GM23338 (cell line): ENCODE measurements around the gene SLC35F1. TPM values are rescaled to one million over a fixed set of nuclear protein-coding genes. Genes with fewer than 3 reads are reported as not detected.

Source experiments
- ATAC-seq: fragments of 200-7000 bp; cut with Tn5 transposase; 3 replicates; pipeline ENCODE4 v1.9.1; 2020
- DNase-seq: peaks from one replicate; pipeline ENCODE4 v3.0.0-alpha.2; 2015; ENCODE audit warnings: low spot score
- H2AFZ ChIP-seq: fragments of 200-600 bp; sonication (generic); 2 replicates; pipeline ENCODE4 v1.8.0; 2016; ENCODE audit warnings: antibody characterized with exemption, mild to moderate bottlenecking, moderate library complexity
- H3F3A ChIP-seq: fragments of 200-600 bp; sonication (generic); replicated peaks from 2 replicates; pipeline ENCODE4 v1.8.0; 2017; ENCODE audit warnings: antibody characterized with exemption, mixed run types, low read depth
- H3K27ac ChIP-seq: fragments of 200-600 bp; sonication (generic); 2 replicates; pipeline ENCODE4 v1.6.1; 2016; ENCODE audit warnings: low read depth
- H3K27me3 ChIP-seq: fragments of 200-600 bp; sonication (generic); 2 replicates; pipeline ENCODE4 v1.8.0; 2016; ENCODE audit warnings: mild to moderate bottlenecking, mixed run types, moderate library complexity; ENCODE audit not compliant: insufficient read depth
- H3K36me3 ChIP-seq: fragments of 200-600 bp; sonication (generic); 2 replicates; pipeline ENCODE4 v1.8.0; 2016; ENCODE audit warnings: mild to moderate bottlenecking; ENCODE audit not compliant: insufficient read depth
- H3K4me1 ChIP-seq: fragments of 200-600 bp; sonication (generic); 2 replicates; pipeline ENCODE4 v1.8.0; 2016; ENCODE audit warnings: mild to moderate bottlenecking, moderate library complexity; ENCODE audit not compliant: insufficient read depth
- H3K4me2 ChIP-seq: fragments of 200-600 bp; sonication (generic); 2 replicates; pipeline ENCODE4 v1.7.1; 2017; ENCODE audit warnings: mixed run types
- H3K4me3 ChIP-seq: fragments of 200-600 bp; sonication (generic); 2 replicates; pipeline ENCODE4 v1.6.1; 2016; ENCODE audit warnings: mixed run types
- H3K79me2 ChIP-seq: fragments of 200-600 bp; sonication (generic); replicated peaks from 2 replicates; pipeline ENCODE4 v1.8.0; 2017; ENCODE audit warnings: mild to moderate bottlenecking; ENCODE audit not compliant: insufficient read depth
- H3K9me2 ChIP-seq: fragments of 200-600 bp; sonication (generic); 2 replicates; pipeline ENCODE4 v1.8.0; 2017; ENCODE audit not compliant: insufficient read depth
- H4K20me1 ChIP-seq: fragments of 200-600 bp; sonication (generic); replicated peaks from 2 replicates; pipeline ENCODE4 v1.8.0; 2017; ENCODE audit warnings: mild to moderate bottlenecking; ENCODE audit not compliant: insufficient read depth
- H3K27ac Mint-ChIP-seq: 2 replicates; pipeline ENCODE4 v1.8.0; 2020; ENCODE audit warnings: inconsistent platforms, mild to moderate bottlenecking, moderate library complexity, mixed read lengths
- H3K27me3 Mint-ChIP-seq: 3 replicates; pipeline ENCODE4 v1.8.0; 2022; ENCODE audit warnings: low read depth, mild to moderate bottlenecking, moderate library complexity, mixed read lengths, inconsistent platforms; ENCODE audit not compliant: insufficient read depth, poor library complexity
- H3K36me3 Mint-ChIP-seq: 3 replicates; pipeline ENCODE4 v1.8.0; 2021; ENCODE audit warnings: low read depth, mild to moderate bottlenecking, inconsistent platforms, moderate library complexity, mixed read lengths
- H3K4me1 Mint-ChIP-seq: 3 replicates; pipeline ENCODE4 v1.8.0; 2020; ENCODE audit warnings: mild to moderate bottlenecking, inconsistent platforms, mixed read lengths
- H3K4me3 Mint-ChIP-seq: 3 replicates; pipeline ENCODE4 v1.8.0; 2021; ENCODE audit warnings: moderate library complexity, mild to moderate bottlenecking, inconsistent platforms, mixed read lengths
- H3K9me3 Mint-ChIP-seq: 3 replicates; pipeline ENCODE4 v1.8.0; 2020; ENCODE audit warnings: moderate library complexity, mild to moderate bottlenecking, inconsistent platforms, mixed read lengths
- CREB1 ChIP-seq: fragments of 250-450 bp; sonication (Bioruptor Pico); IDR thresholded peaks from 2 replicates; pipeline ENCODE4 v1.5.0; 2020; ENCODE audit warnings: low read depth, mild to moderate bottlenecking, moderate library complexity
- EZH2 ChIP-seq: fragments of 200-600 bp; sonication (generic); IDR thresholded peaks from one replicate; pipeline ENCODE4 v1.8.0; 2017; ENCODE audit warnings: antibody characterized with exemption, mild to moderate bottlenecking, low read depth; ENCODE audit not compliant: unreplicated experiment
- EZH2phosphoT487 ChIP-seq: fragments of 200-600 bp; sonication (generic); IDR thresholded peaks from one replicate; pipeline ENCODE4 v1.8.1; 2018; ENCODE audit warnings: antibody characterized with exemption; ENCODE audit not compliant: unreplicated experiment
- JUNB ChIP-seq: IDR thresholded peaks from one replicate; pipeline ENCODE4 v1.6.1; 2016; ENCODE audit warnings: antibody characterized with exemption; ENCODE audit not compliant: unreplicated experiment
- NANOG ChIP-seq: IDR thresholded peaks from 2 replicates; pipeline ENCODE4 v1.6.1; 2016; ENCODE audit warnings: antibody characterized with exemption, borderline replicate concordance
- POLR2AphosphoS5 ChIP-seq: IDR thresholded peaks from 2 replicates; pipeline ENCODE4 v1.6.1; 2016; ENCODE audit warnings: antibody characterized with exemption, low read depth
- STAT1 ChIP-seq: IDR thresholded peaks from one replicate; pipeline ENCODE4 v1.6.1; 2016; ENCODE audit warnings: antibody characterized with exemption; ENCODE audit not compliant: unreplicated experiment
- ZNF114 ChIP-seq: fragments of 250-450 bp; sonication (Bioruptor Pico); IDR thresholded peaks from 2 replicates; pipeline ENCODE4 v1.5.0; 2020; ENCODE audit warnings: mild to moderate bottlenecking, moderate library complexity
- ZNF331 ChIP-seq: fragments of 250-450 bp; sonication (Bioruptor Pico); IDR thresholded peaks from 2 replicates; pipeline ENCODE4 v1.5.0; 2020; ENCODE audit warnings: low read depth, mild to moderate bottlenecking, moderate library complexity
- polyA plus RNA-seq: library from polyadenylated mRNA; unstranded; fragments of >200 nt; fragmentation: Nextera tagmentation; extraction: Ambion mirVana; gene quantifications from 2 replicates; pipeline ENCODE4 v1.2.1, GENCODE V29; 2016
- total RNA-seq: library from RNA; depleted of rRNA; stranded (reverse); fragments of >200 nt; shearing (Covaris generic); gene quantifications from 2 replicates; pipeline ENCODE4 v1.2.3, GENCODE V29; 2014
- TF ChIP-seq, protein P1 (sequence below), 2 experiments: fragments of 200-600 bp in 1 of 2; sonication (generic) in 1 of 2; conservative IDR thresholded peaks; 2 replicates each; pipeline versions ENCODE4 v1.5.1 to v1.6.1; 2016 to 2017; ENCODE audit warnings: antibody characterized with exemption in 2 of 2, low read depth in 2 of 2, mild to moderate bottlenecking in 2 of 2, moderate library complexity in 1 of 2
- TF ChIP-seq, protein P2 (sequence below): fragments of 250-450 bp; sonication (Bioruptor Pico); IDR thresholded peaks from 2 replicates; pipeline ENCODE4 v1.5.0; 2020; ENCODE audit warnings: mild to moderate bottlenecking, moderate library complexity
- TF ChIP-seq, protein P3 (sequence below): IDR thresholded peaks from 2 replicates; pipeline ENCODE4 v1.6.1; 2016; ENCODE audit warnings: antibody characterized with exemption
- TF ChIP-seq, protein P4 (sequence below): IDR thresholded peaks from one replicate; pipeline ENCODE4 v1.6.1; 2018; ENCODE audit warnings: antibody characterized with exemption; ENCODE audit not compliant: unreplicated experiment

Gene SLC35F1
- total and polyA plus RNA-seq, 2 experiments from 2014 or later, result 3.0 to 10.3 TPM

DNA sequence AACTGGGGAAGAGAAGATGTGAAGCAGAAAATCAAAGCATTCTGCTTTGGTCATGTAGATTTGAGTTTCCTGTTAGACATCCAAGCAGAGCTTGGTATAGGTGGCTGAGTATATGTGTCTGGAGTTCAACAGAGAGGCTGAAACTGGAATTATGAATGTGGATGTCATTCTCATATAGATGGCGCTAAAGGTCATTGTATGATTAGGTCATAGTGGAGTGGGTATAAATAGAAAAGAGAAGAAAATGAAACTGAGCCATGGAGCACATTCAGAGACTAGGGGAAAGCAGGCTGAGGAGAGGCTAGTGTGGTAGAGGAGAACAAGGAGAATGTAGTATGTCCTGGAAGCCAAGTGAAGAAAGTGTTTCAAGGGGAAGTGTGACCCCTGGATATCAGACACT is 345.4 kb downstream of the SLC35F1 start (continued):
- TF ChIP-seq, protein P1, sequence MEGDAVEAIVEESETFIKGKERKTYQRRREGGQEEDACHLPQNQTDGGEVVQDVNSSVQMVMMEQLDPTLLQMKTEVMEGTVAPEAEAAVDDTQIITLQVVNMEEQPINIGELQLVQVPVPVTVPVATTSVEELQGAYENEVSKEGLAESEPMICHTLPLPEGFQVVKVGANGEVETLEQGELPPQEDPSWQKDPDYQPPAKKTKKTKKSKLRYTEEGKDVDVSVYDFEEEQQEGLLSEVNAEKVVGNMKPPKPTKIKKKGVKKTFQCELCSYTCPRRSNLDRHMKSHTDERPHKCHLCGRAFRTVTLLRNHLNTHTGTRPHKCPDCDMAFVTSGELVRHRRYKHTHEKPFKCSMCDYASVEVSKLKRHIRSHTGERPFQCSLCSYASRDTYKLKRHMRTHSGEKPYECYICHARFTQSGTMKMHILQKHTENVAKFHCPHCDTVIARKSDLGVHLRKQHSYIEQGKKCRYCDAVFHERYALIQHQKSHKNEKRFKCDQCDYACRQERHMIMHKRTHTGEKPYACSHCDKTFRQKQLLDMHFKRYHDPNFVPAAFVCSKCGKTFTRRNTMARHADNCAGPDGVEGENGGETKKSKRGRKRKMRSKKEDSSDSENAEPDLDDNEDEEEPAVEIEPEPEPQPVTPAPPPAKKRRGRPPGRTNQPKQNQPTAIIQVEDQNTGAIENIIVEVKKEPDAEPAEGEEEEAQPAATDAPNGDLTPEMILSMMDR (conservative IDR thresholded peaks at IDR 0.05; ENCODE audit: low read depth in 2 of 2), result no peak; a peak in 1 of 4 replicates

DNA sequence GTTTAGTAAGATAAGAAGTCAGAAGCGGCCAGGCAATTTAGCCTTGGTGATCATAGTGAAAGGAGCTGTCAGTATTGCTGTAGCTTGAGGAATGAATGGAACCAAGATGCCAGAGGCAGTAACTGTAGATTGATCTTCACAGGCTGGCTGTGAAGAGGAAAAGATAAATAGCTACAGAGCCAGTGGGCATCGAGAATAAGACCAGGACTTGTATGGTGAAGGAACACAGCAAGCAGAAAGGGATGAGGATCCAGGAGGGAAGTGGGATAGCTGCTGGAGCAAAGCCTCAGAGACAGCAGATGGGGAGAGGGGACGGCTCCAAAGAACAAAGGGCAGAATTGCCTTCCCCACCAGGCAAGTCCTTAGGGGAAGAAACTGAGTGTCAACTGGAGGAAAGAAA is 346.7 kb downstream of the SLC35F1 start:
- Histone ChIP-seq H3F3A (no peaks in the 10 kb centered on the region), H4K20me1 (no peaks in the 10 kb centered on the region), H2AFZ (no peak overlapping the region), H3K27me3 (no peaks in the 10 kb centered on the region), H3K36me3 (no peaks in the 10 kb centered on the region), H3K27ac (no peak overlapping the region), H3K4me1 (no peaks in the 10 kb centered on the region), H3K4me2 (no peak overlapping the region), H3K9me2 (no peaks in the 10 kb centered on the region), H3K79me2 (no peaks in the 10 kb centered on the region), H3K4me3 (no peak overlapping the region)
- Mint-ChIP-seq H3K4me3 (no peak overlapping the region), H3K4me1 (peaks cover 6% of the 10 kb centered on the region), H3K9me3 (no peaks in the 10 kb centered on the region), H3K27ac (no peak overlapping the region), H3K36me3 (no peaks in the 10 kb centered on the region), H3K27me3 (peaks cover 2% of the 10 kb centered on the region)
- DNase-seq, result no peak
- ATAC-seq, result no peak
- no peak for TF ChIP-seq EZH2
- TF ChIP-seq CREB1 (CRISPR knock-in tag), result no peak
- TF ChIP-seq ZNF114 (CRISPR knock-in tag), result no peak
- TF ChIP-seq STAT1, result no peak
- no peak for TF ChIP-seq NANOG
- TF ChIP-seq, protein P2, sequence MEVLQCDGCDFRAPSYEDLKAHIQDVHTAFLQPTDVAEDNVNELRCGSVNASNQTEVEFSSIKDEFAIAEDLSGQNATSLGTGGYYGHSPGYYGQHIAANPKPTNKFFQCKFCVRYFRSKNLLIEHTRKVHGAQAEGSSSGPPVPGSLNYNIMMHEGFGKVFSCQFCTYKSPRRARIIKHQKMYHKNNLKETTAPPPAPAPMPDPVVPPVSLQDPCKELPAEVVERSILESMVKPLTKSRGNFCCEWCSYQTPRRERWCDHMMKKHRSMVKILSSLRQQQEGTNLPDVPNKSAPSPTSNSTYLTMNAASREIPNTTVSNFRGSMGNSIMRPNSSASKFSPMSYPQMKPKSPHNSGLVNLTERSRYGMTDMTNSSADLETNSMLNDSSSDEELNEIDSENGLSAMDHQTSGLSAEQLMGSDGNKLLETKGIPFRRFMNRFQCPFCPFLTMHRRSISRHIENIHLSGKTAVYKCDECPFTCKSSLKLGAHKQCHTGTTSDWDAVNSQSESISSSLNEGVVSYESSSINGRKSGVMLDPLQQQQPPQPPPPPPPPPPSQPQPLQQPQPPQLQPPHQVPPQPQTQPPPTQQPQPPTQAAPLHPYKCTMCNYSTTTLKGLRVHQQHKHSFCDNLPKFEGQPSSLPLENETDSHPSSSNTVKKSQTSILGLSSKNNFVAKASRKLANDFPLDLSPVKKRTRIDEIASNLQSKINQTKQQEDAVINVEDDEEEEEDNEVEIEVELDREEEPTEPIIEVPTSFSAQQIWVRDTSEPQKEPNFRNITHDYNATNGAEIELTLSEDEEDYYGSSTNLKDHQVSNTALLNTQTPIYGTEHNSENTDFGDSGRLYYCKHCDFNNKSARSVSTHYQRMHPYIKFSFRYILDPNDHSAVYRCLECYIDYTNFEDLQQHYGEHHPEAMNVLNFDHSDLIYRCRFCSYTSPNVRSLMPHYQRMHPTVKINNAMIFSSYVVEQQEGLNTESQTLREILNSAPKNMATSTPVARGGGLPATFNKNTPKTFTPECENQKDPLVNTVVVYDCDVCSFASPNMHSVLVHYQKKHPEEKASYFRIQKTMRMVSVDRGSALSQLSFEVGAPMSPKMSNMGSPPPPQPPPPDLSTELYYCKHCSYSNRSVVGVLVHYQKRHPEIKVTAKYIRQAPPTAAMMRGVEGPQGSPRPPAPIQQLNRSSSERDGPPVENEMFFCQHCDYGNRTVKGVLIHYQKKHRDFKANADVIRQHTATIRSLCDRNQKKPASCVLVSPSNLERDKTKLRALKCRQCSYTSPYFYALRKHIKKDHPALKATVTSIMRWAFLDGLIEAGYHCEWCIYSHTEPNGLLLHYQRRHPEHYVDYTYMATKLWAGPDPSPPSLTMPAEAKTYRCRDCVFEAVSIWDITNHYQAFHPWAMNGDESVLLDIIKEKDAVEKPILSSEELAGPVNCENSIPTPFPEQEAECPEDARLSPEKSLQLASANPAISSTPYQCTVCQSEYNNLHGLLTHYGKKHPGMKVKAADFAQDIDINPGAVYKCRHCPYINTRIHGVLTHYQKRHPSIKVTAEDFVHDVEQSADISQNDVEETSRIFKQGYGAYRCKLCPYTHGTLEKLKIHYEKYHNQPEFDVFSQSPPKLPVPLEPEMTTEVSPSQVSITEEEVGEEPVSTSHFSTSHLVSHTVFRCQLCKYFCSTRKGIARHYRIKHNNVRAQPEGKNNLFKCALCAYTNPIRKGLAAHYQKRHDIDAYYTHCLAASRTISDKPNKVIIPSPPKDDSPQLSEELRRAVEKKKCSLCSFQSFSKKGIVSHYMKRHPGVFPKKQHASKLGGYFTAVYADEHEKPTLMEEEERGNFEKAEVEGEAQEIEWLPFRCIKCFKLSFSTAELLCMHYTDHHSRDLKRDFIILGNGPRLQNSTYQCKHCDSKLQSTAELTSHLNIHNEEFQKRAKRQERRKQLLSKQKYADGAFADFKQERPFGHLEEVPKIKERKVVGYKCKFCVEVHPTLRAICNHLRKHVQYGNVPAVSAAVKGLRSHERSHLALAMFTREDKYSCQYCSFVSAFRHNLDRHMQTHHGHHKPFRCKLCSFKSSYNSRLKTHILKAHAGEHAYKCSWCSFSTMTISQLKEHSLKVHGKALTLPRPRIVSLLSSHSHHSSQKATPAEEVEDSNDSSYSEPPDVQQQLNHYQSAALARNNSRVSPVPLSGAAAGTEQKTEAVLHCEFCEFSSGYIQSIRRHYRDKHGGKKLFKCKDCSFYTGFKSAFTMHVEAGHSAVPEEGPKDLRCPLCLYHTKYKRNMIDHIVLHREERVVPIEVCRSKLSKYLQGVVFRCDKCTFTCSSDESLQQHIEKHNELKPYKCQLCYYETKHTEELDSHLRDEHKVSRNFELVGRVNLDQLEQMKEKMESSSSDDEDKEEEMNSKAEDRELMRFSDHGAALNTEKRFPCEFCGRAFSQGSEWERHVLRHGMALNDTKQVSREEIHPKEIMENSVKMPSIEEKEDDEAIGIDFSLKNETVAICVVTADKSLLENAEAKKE (CRISPR knock-in tag), result no peak
- TF ChIP-seq POLR2AphosphoS5, result no peak
- no peak for TF ChIP-seq JUNB
- no peak for TF ChIP-seq ZNF331 (CRISPR knock-in tag)
- no peak for TF ChIP-seq EZH2phosphoT487
- TF ChIP-seq, protein P3, sequence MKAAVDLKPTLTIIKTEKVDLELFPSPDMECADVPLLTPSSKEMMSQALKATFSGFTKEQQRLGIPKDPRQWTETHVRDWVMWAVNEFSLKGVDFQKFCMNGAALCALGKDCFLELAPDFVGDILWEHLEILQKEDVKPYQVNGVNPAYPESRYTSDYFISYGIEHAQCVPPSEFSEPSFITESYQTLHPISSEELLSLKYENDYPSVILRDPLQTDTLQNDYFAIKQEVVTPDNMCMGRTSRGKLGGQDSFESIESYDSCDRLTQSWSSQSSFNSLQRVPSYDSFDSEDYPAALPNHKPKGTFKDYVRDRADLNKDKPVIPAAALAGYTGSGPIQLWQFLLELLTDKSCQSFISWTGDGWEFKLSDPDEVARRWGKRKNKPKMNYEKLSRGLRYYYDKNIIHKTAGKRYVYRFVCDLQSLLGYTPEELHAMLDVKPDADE, result no peak
- TF ChIP-seq, protein P4, sequence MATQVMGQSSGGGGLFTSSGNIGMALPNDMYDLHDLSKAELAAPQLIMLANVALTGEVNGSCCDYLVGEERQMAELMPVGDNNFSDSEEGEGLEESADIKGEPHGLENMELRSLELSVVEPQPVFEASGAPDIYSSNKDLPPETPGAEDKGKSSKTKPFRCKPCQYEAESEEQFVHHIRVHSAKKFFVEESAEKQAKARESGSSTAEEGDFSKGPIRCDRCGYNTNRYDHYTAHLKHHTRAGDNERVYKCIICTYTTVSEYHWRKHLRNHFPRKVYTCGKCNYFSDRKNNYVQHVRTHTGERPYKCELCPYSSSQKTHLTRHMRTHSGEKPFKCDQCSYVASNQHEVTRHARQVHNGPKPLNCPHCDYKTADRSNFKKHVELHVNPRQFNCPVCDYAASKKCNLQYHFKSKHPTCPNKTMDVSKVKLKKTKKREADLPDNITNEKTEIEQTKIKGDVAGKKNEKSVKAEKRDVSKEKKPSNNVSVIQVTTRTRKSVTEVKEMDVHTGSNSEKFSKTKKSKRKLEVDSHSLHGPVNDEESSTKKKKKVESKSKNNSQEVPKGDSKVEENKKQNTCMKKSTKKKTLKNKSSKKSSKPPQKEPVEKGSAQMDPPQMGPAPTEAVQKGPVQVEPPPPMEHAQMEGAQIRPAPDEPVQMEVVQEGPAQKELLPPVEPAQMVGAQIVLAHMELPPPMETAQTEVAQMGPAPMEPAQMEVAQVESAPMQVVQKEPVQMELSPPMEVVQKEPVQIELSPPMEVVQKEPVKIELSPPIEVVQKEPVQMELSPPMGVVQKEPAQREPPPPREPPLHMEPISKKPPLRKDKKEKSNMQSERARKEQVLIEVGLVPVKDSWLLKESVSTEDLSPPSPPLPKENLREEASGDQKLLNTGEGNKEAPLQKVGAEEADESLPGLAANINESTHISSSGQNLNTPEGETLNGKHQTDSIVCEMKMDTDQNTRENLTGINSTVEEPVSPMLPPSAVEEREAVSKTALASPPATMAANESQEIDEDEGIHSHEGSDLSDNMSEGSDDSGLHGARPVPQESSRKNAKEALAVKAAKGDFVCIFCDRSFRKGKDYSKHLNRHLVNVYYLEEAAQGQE, result no peak
